K562 (cell line): ENCODE results near the gene SEC22B. TPM values are rescaled to one million over a fixed set of nuclear protein-coding genes. Genes with fewer than 3 reads are reported as not detected.
"Not testable (repeated sequence)": the region's sequence is repeated elsewhere in the genome, so short reads cannot be mapped to it uniquely, and the experiment has no call there.

ENCODE experiments used
- ATAC-seq: fragments of 200-7000 bp; cut with Tn5 transposase; 3 replicates; pipeline ENCODE4 v1.9.1; 2020; ENCODE audit warnings: moderate library complexity
- BruUV-seq: library from RNA; stranded (reverse); fragments of 400-500 nt; replicated peaks from 2 replicates; lab custom pipeline; 2021; lab: Mats Ljungman, UMichigan
- CTCF ChIA-PET: fragments of 300-600 bp; formaldehyde crosslinking; extraction: SDS; loops from one replicate; lab custom pipeline; 2021; ENCODE audit warnings: low intra/inter-chr PET ratio; lab: Yijun Ruan, JAX
- POLR2A ChIA-PET: fragments of 300-600, 350-650 bp; sonication (Branson Sonifier 250); formaldehyde crosslinking; extraction: SDS; loops from one replicate; lab custom pipeline; 2021; ENCODE audit warnings: antibody characterized with exemption, inconsistent platforms; lab: Yijun Ruan, JAX
- DNase-seq, 4 experiments: peaks; one replicate each; pipeline versions ENCODE4 v3.0.0 to v3.0.0-alpha.2; 2011 to 2018; ENCODE audit warnings: low spot score in 3 of 4, mixed read lengths in 3 of 4; ENCODE audit errors: extremely low read depth in 1 of 4
- FAIRE-seq: peaks from 2 replicates; lab custom pipeline; 2011; peaks lifted over from hg19 to GRCh38; lab: Jason Lieb, UNC
- H2AFZ ChIP-seq: 2 replicates; pipeline ENCODE4 v1.6.0; 2011; ENCODE audit warnings: low read depth, low read length, control low read depth, inconsistent platforms
- H3K27ac ChIP-seq: fragments of 200-600 bp; 3 replicates; pipeline ENCODE4 v1.8.0; 2011; ENCODE audit warnings: low read depth, mild to moderate bottlenecking, control low read depth, inconsistent platforms, low read length, moderate library complexity, mixed read lengths; ENCODE audit errors: extremely low read depth
- H3K27me3 ChIP-seq, 2 experiments: fragments of 300-600 bp in 1 of 2; 2 replicates in 1 of 2; 3 replicates in 1 of 2; pipeline versions ENCODE4 v1.6.0 to v1.8.0; 2011; ENCODE audit warnings: inconsistent platforms in 2 of 2, low read length in 2 of 2, mild to moderate bottlenecking in 1 of 2, mixed read lengths in 1 of 2, moderate library complexity in 1 of 2; ENCODE audit not compliant: control insufficient read depth in 2 of 2, insufficient read depth in 2 of 2
- H3K36me3 ChIP-seq: fragments of 300-600 bp; 3 replicates; pipeline ENCODE4 v1.8.0; 2011; ENCODE audit warnings: mild to moderate bottlenecking, low read length, inconsistent platforms; ENCODE audit not compliant: control insufficient read depth, insufficient read depth
- H3K4me1 ChIP-seq, 2 experiments: fragments of 200-600 bp in 1 of 2; replicated peaks in 1 of 2; 2 replicates in 1 of 2; 3 replicates in 1 of 2; pipeline versions ENCODE4 v1.5.1 to v1.8.0; 2011; ENCODE audit warnings: inconsistent platforms in 2 of 2, low read length in 2 of 2, mild to moderate bottlenecking in 1 of 2, mixed read lengths in 1 of 2, moderate library complexity in 1 of 2; ENCODE audit not compliant: control insufficient read depth in 2 of 2, insufficient read depth in 2 of 2
- H3K4me2 ChIP-seq: 2 replicates; pipeline ENCODE4 v1.6.1; 2011; ENCODE audit warnings: low read length, control low read depth, inconsistent platforms, mixed read lengths; ENCODE audit not compliant: insufficient read depth
- H3K4me3 ChIP-seq: fragments of 200-600 bp; sonication (generic), shearing (Covaris generic); 2 replicates; pipeline ENCODE4 v1.5.1; 2016; ENCODE audit warnings: control low read depth, inconsistent platforms
- H3K79me2 ChIP-seq: fragments of 200-600 bp; 3 replicates; pipeline ENCODE4 v1.8.0; 2011; ENCODE audit warnings: low read length, inconsistent platforms; ENCODE audit not compliant: control insufficient read depth, insufficient read depth
- H3K9ac ChIP-seq, 2 experiments: 2 replicates each; pipeline versions ENCODE4 v1.6.0 to v1.6.1; 2011; ENCODE audit warnings: low read depth in 2 of 2, low read length in 2 of 2, control low read depth in 1 of 2, inconsistent platforms in 1 of 2, mild to moderate bottlenecking in 1 of 2, mixed read lengths in 1 of 2; ENCODE audit not compliant: insufficient read depth in 1 of 2
- H3K9me1 ChIP-seq: one replicate; pipeline ENCODE4 v1.6.0; 2011; ENCODE audit warnings: inconsistent platforms, mild to moderate bottlenecking, low read length, moderate library complexity; ENCODE audit not compliant: control insufficient read depth, insufficient read depth
- H3K9me3 ChIP-seq: replicated peaks from 2 replicates; pipeline ENCODE4 v1.5.1; 2011; ENCODE audit warnings: low read depth, low read length, inconsistent platforms; ENCODE audit not compliant: control insufficient read depth, insufficient read depth
- H4K20me1 ChIP-seq: replicated peaks from 2 replicates; pipeline ENCODE4 v1.6.1; 2011; ENCODE audit warnings: low read length, inconsistent platforms, mixed read lengths; ENCODE audit not compliant: control insufficient read depth, insufficient read depth
- WGBS: fragments of 100-300 bp; shearing (Covaris generic); methylation state at CpG from one replicate; pipeline ENCODE4 v1.1.6; 2016; ENCODE audit warnings: low coverage, mixed read lengths; ENCODE audit not compliant: insufficient coverage; ENCODE audit errors: missing lambda C conversion rate; 5-methylcytosine and 5-hydroxymethylcytosine counted together
- in situ Hi-C: fragments of 300-500 bp; cut with MboI; formaldehyde crosslinking; loops from 4 replicates; pipeline ENCODE4 v1.15.0; 2018; ENCODE audit warnings: inconsistent platforms, mixed read lengths
- intact Hi-C: fragments of 100-400 bp; cut with micrococcal nuclease; formaldehyde crosslinking; loops from 2 replicates; pipeline ENCODE4 v1.14.2; 2022
- polyA plus RNA-seq, 8 experiments: library from polyadenylated mRNA; depleted of rRNA in 4 of 8; stranded (reverse) in 5 of 8; unstranded in 3 of 8; fragments of >200 nt; fragmentation: Nextera tagmentation in 2 of 8; fragmentation: Illumina TruSeq in 1 of 8; extraction: Ambion mirVana in 2 of 8; extraction: Trizol in 1 of 8; gene quantifications; 2 replicates each; pipeline versions ENCODE4 v1.2.1 to v1.2.3, GENCODE V29; 2011 to 2014; ENCODE audit warnings: inconsistent platforms in 1 of 8, missing spikeins in 1 of 8
- total RNA-seq, 7 experiments: library from RNA; depleted of rRNA in 6 of 7; stranded (reverse); fragments of >200 nt in 6 of 7; fragmentation: Illumina TruSeq in 2 of 7; extraction: Trizol in 2 of 7; gene quantifications; 2 replicates each; pipeline versions ENCODE4 v1.2.1 to v1.2.3, GENCODE V29; 2011 to 2021; ENCODE audit warnings: low replicate concordance in 1 of 7

Gene SEC22B
- total and polyA plus RNA-seq, 9 of the 15 experiments (the other 6 are each of a cell fraction or from before 2014, with no cell fraction given): 13.1 to 40.3 (median 23.5) TPM

DNA sequence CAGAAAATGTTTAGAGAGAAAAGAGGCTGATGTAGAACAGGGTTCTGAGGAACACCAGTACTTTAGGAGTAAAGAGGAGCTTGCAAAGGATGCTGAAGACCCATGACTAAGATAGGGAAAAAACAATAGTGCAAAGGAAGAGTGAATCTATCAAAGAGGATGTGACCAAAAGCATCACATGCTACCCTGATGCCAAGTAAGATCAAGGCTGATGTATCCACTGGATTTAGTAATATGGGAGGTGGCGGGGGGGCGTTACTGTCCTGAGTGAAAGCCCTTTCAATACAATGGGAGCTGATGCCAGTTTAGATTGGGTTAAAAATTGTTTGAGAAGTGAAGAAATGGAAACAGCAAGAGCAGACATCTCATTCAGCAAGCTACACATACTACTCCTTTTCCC, 32.2 kb downstream of the SEC22B start:
- CTCF ChIA-PET, H3K4me2 ChIP-seq, H3K9ac ChIP-seq, H3K36me3 ChIP-seq, H2AFZ ChIP-seq, intact Hi-C loops, H3K27ac ChIP-seq, H3K4me1 ChIP-seq, H3K27me3 ChIP-seq, DNase-seq, H3K9me1 ChIP-seq, ATAC-seq, BruUV-seq, POLR2A ChIA-PET, H3K9me3 ChIP-seq, H3K4me3 ChIP-seq, FAIRE-seq, H4K20me1 ChIP-seq, H3K79me2 ChIP-seq: not testable (repeated sequence)
- in situ Hi-C loops: loop anchor here (25.0 kb wide), 1 partner anchor 182 kb away; no protein-coding TSS in a partner anchor
- 8% methylated on average over 2 of the region's 2 CpGs for WGBS

DNA sequence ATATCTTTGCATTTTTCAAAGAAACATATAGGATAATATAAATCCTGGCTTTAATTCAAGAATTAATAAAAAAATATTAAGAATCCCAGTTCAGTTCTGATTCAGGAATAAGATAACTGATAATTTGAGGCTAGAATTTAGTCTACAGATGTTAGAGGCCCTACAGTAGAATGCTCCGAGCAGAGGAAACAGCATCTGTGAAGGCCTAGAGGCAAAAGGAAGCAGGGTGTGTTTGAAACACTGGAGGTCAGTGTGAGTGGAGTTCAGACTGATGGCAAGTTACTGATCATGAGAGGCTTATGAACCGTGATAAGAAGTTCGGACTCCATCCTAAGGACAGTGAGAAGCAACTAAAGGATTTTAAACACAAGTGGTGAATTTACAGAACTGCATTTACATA, 33.0 kb downstream of the SEC22B start:
- H3K27ac ChIP-seq, H3K36me3 ChIP-seq, DNase-seq, intact Hi-C loops, POLR2A ChIA-PET, BruUV-seq, H3K9ac ChIP-seq, H3K4me3 ChIP-seq, H3K9me1 ChIP-seq, H3K79me2 ChIP-seq, CTCF ChIA-PET, H3K27me3 ChIP-seq, H3K4me1 ChIP-seq, H4K20me1 ChIP-seq, H3K9me3 ChIP-seq, H2AFZ ChIP-seq, H3K4me2 ChIP-seq, FAIRE-seq: not testable (repeated sequence)
- 0% methylated on average over 1 of the region's 3 CpGs for WGBS
- in situ Hi-C loops: loop anchor here (25.0 kb wide), 1 partner anchor 181 kb away; no protein-coding TSS in a partner anchor
- ATAC-seq: peak; percentile 36; the same call in 2 of the 3 replicates

DNA sequence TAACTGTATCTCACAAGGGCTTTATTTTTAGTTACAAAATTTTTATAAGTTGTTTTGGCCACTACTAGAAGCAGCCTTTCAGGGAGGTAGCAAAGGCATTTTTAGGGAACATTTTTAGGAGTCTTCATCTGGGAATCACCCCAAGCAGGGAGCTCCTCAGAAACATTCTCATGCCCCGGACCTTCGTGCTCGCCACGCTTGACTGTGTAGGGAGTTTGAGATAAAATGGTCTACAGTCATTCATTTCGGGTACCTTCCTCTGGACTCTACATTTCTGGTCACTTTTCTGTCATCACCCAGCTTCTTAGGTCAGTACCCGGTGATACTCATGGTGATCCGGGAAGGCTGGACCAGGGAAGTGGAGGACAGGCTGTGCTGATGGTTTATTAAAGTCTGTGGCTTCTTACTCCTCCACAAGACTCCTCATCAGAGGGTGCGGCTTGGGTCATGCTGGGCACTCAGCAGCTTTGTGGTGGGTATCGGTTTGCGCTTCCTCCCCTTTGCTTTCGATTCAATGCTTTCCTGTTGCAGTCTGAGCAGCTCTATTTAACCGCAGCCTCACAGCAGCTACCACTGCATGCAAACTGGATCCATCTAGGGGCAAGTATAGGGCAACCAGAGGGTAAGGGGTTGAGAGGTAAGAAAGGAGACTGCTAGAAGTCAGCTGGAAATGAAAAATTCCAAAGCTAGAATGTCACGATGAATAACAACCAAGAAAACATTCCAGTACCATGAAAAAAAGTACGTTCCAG, 33.6 kb downstream of the SEC22B start:
- CTCF ChIA-PET, FAIRE-seq, H3K4me2 ChIP-seq, ATAC-seq, H3K27ac ChIP-seq, H3K4me1 ChIP-seq, H4K20me1 ChIP-seq, H3K9me1 ChIP-seq, H3K36me3 ChIP-seq, DNase-seq, H3K79me2 ChIP-seq, POLR2A ChIA-PET, BruUV-seq, H2AFZ ChIP-seq, intact Hi-C loops, H3K27me3 ChIP-seq, H3K9me3 ChIP-seq, H3K4me3 ChIP-seq, H3K9ac ChIP-seq: not testable (repeated sequence)
- WGBS: 3% methylated on average over 10 of the region's 14 CpGs
- in situ Hi-C loops: loop anchor here (25.0 kb wide), 1 partner anchor 180 kb away; no protein-coding TSS in a partner anchor

DNA sequence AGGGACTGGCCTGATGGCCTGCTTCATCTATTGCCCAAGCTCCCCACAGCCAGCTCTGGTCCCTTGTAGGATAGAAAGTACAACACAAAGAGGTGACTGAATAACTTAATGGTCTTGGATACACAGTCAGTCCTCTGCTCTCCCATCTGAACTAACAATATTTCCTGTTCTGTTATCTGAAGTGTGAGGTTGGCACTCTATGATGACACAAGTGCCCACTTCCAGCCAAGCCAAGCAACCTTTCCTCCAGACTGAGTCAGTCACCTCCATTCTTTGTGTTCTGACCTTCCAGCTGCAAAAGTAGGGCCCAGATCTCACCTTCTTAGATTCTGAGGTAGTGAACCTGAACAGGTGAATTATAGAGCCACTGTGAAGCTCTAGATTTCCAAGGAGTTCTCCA, 34.5 kb downstream of the SEC22B start:
- H2AFZ ChIP-seq, H3K4me1 ChIP-seq, H3K27me3 ChIP-seq, H3K9me1 ChIP-seq, H3K4me3 ChIP-seq, FAIRE-seq, H3K27ac ChIP-seq, POLR2A ChIA-PET, DNase-seq, H3K79me2 ChIP-seq, H3K4me2 ChIP-seq, H3K36me3 ChIP-seq, BruUV-seq, H4K20me1 ChIP-seq, intact Hi-C loops, H3K9ac ChIP-seq, ATAC-seq, H3K9me3 ChIP-seq, CTCF ChIA-PET: not testable (repeated sequence)
- in situ Hi-C loops: loop anchor here (25.0 kb wide), 1 partner anchor 180 kb away; no protein-coding TSS in a partner anchor
